Calu3 (cell line): Measurements from ENCODE around the gene CYP2W1. TPM values are rescaled to one million over a fixed set of nuclear protein-coding genes. Genes with fewer than 3 reads are reported as not detected.

ENCODE experiments used
- BruUV-seq: library from RNA; stranded (reverse); fragments of 400-500 nt; replicated peaks from 2 replicates; lab custom pipeline; 2021; lab: Mats Ljungman, UMichigan
- CTCF ChIA-PET: fragments of 300-600 bp; sonication (Branson Sonifier 250); formaldehyde crosslinking; loops from one replicate; lab custom pipeline; 2022; ENCODE audit warnings: antibody characterized with exemption; lab: Charles Lee
- DNase-seq: peaks from one replicate; pipeline ENCODE4 v3.0.0; 2022
- H3K27ac Mint-ChIP-seq: one replicate; pipeline ENCODE4 v1.8.0; 2022; ENCODE audit warnings: mixed read lengths; ENCODE audit not compliant: unreplicated experiment
- H3K27me3 Mint-ChIP-seq: one replicate; pipeline ENCODE4 v1.8.0; 2022; ENCODE audit warnings: mixed read lengths; ENCODE audit not compliant: unreplicated experiment
- H3K36me3 Mint-ChIP-seq: one replicate; pipeline ENCODE4 v1.8.0; 2022; ENCODE audit warnings: mild to moderate bottlenecking, moderate library complexity, mixed read lengths; ENCODE audit not compliant: insufficient read depth, unreplicated experiment
- H3K4me1 Mint-ChIP-seq: one replicate; pipeline ENCODE4 v1.8.0; 2022; ENCODE audit warnings: mild to moderate bottlenecking, low read depth, mixed read lengths; ENCODE audit not compliant: unreplicated experiment
- H3K4me3 Mint-ChIP-seq: one replicate; pipeline ENCODE4 v1.8.0; 2022; ENCODE audit warnings: mild to moderate bottlenecking, low read depth, moderate library complexity, mixed read lengths; ENCODE audit not compliant: unreplicated experiment
- H3K9me3 Mint-ChIP-seq: one replicate; pipeline ENCODE4 v1.8.0; 2022; ENCODE audit warnings: low read depth, mixed read lengths; ENCODE audit not compliant: unreplicated experiment
- CTCF ChIP-seq: fragments of 200-600 bp; IDR thresholded peaks from one replicate; pipeline ENCODE4 v1.8.0; 2022; ENCODE audit warnings: antibody characterized with exemption; ENCODE audit not compliant: unreplicated experiment
- intact Hi-C: fragments of 100-400 bp; cut with micrococcal nuclease; formaldehyde crosslinking; loops from one replicate; pipeline ENCODE4 v1.10.0; 2022; ENCODE audit not compliant: unreplicated experiment
- total RNA-seq: library from RNA; stranded (reverse); gene quantifications from 2 replicates; pipeline ENCODE4 v1.2.3, GENCODE V29; 2022

The CYP2W1 gene
- total RNA-seq, 1 experiment from 2014 or later, result 0.71 TPM

GRCh38 chr7:1026721-1027161 lies 43.8 kb downstream of the CYP2W1 start:
- Mint-ChIP-seq H3K9me3 (no peaks in the 10 kb centered on the region), H3K27ac (no peak overlapping the region), H3K4me1 (peaks cover 15% of the 10 kb centered on the region), H3K4me3 (peak overlapping the region; percentile 95), H3K36me3 (peaks cover 80% of the 10 kb centered on the region), H3K27me3 (no peaks in the 10 kb centered on the region)
- BruUV-seq, result no TSS peak
- CTCF ChIA-PET, result interaction anchor here (2.4 kb wide), 1 partner anchor 17 kb away, joined by 7 read pairs; the partner anchor contains the start of gene GPR146
- TF ChIP-seq CTCF, result no peak
- intact Hi-C loops, result no loop called here
- DNase-seq, result no peak

- CTCF ChIA-PET, result interaction anchor here (0.6 to 2.4 kb wide), 3 partner anchors 17 to 150 kb away, joined by 3 to 7 read pairs (median 6); partner anchors contain the start of gene GPR146
- BruUV-seq, result no TSS peak
- intact Hi-C loops, result no loop called here
These were observed 44.5 kb downstream of the CYP2W1 start for GRCh38 chr7:1027242-1028043.

GRCh38 chr7:1028044-1028770 lies 45.2 kb downstream of the CYP2W1 start:
- no TSS peak for BruUV-seq
- DNase-seq, result peak; percentile 98
- Mint-ChIP-seq H3K4me1 (peaks cover 15% of the 10 kb centered on the region), H3K27me3 (no peaks in the 10 kb centered on the region), H3K36me3 (peaks cover 71% of the 10 kb centered on the region), H3K9me3 (no peaks in the 10 kb centered on the region), H3K4me3 (peak overlapping the region; percentile 95), H3K27ac (peak overlapping the region; percentile 82)
- intact Hi-C loops, result no loop called here
- TF ChIP-seq CTCF, result no peak
- CTCF ChIA-PET, result interaction anchor here (0.6 to 2.4 kb wide), 3 partner anchors 16 to 149 kb away, joined by 3 to 7 read pairs (median 6); partner anchors contain the start of gene GPR146

More at GRCh38 chr7:1027242-1028043, 44.5 kb downstream of the CYP2W1 start:
- Mint-ChIP-seq H3K27me3 (no peaks in the 10 kb centered on the region), H3K9me3 (no peaks in the 10 kb centered on the region), H3K36me3 (peaks cover 74% of the 10 kb centered on the region), H3K4me3 (peak overlapping the region; percentile 95), H3K4me1 (peaks cover 15% of the 10 kb centered on the region), H3K27ac (peak overlapping the region; percentile 66)
- peak; percentile 42 for DNase-seq
- no peak for TF ChIP-seq CTCF
